ENCODE measurements around the gene CRISPLD2.

- TF ChIP-seq CTCF (IDR thresholded peaks at IDR 0.05) (no peak), POLR2A (IDR thresholded peaks at IDR 0.05) (no peak)
These were observed 40.6 kb downstream of the CRISPLD2 start for GRCh38 chr16:84860383-84860782.

Measured in Peyer's patch (tissue), 4 donors.